GM13976 (cell line): ENCODE results near the gene CTNNBIP1.

Experiments
- DNase-seq: peaks from one replicate; pipeline ENCODE4 v3.0.0; 2012; ENCODE audit warnings: low spot score
- in situ Hi-C: fragments of 300-500 bp; cut with MboI; formaldehyde crosslinking; loops from one replicate; pipeline ENCODE4 v1.12.0; 2022; ENCODE audit warnings: low sequenced_read_pairs, mixed read lengths, inconsistent platforms; ENCODE audit not compliant: unreplicated experiment
- TF ChIP-seq, protein P1 (sequence below): IDR thresholded peaks from 2 replicates; pipeline ENCODE4 v1.5.1; 2012; ENCODE audit warnings: borderline replicate concordance, mild to moderate bottlenecking; ENCODE audit not compliant: insufficient read depth; ENCODE audit errors: extremely low read depth, missing control alignments, control extremely low read depth

CTNNBIP1 gene

DNA sequence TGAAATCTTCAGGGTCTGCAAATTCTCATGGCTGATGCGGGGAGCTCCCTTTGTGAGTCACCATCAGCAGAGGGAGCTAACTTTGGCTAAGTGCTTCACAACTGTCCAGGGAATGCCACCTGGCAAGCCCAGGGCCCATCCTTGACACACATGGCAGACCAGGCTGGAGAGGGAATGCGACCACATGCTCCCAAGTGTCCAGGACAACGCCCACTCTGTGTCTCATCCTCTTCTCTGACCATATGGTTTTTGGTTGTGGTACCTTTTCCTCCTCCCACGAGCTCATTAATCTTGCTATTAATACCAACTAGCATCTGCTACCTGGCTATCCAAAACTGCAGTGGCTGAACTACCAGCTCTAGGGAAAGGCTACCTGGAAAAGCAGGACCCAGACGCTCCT lies 49.2 kb downstream of the CTNNBIP1 start:
- no peak for DNase-seq
- in situ Hi-C loops = loop anchor here (10.0 to 25.0 kb wide), 2 partner anchors 76 to 249 kb away; no protein-coding TSS in a partner anchor
- TF ChIP-seq, protein P1, sequence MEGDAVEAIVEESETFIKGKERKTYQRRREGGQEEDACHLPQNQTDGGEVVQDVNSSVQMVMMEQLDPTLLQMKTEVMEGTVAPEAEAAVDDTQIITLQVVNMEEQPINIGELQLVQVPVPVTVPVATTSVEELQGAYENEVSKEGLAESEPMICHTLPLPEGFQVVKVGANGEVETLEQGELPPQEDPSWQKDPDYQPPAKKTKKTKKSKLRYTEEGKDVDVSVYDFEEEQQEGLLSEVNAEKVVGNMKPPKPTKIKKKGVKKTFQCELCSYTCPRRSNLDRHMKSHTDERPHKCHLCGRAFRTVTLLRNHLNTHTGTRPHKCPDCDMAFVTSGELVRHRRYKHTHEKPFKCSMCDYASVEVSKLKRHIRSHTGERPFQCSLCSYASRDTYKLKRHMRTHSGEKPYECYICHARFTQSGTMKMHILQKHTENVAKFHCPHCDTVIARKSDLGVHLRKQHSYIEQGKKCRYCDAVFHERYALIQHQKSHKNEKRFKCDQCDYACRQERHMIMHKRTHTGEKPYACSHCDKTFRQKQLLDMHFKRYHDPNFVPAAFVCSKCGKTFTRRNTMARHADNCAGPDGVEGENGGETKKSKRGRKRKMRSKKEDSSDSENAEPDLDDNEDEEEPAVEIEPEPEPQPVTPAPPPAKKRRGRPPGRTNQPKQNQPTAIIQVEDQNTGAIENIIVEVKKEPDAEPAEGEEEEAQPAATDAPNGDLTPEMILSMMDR = no peak

DNA sequence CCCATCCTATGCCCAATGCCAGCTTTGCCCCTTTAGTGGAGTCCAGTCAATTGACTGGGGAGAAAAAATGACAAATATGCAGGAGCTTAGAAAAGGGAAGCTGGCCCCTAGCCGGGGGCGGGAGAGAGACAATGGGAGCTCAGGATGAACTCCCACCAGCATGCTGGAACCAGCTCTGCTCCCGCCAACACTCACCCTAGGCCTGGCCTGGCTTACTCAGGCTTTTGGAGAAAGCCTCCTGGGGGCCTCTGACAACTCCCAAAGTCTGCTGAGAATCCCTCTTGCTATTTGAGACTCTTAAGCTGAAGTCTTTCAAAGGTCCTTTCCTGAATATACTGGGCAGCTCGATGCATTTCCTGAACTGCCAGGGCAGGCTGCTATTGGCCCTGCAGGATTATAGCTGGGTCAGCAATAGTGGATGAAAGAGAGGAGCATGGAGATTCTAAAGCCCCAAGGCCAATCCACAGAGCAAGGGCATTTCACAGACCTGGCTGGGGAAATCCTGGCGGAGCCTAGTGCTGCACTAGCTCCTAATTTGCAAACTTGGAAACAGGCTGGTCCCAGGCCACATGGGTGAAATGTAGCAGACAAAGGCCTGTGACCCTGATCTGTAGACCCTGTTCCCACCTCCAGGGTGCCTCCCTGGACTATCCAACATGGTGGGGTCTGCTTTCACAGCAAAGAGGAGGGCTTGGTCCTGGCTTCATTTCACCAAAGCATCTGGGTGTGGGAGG lies 50.6 kb downstream of the CTNNBIP1 start:
- no peak for DNase-seq
- in situ Hi-C loops = loop anchor here (10.0 to 25.0 kb wide), 2 partner anchors 75 to 247 kb away; no protein-coding TSS in a partner anchor
- TF ChIP-seq, protein P1 = no peak

DNA sequence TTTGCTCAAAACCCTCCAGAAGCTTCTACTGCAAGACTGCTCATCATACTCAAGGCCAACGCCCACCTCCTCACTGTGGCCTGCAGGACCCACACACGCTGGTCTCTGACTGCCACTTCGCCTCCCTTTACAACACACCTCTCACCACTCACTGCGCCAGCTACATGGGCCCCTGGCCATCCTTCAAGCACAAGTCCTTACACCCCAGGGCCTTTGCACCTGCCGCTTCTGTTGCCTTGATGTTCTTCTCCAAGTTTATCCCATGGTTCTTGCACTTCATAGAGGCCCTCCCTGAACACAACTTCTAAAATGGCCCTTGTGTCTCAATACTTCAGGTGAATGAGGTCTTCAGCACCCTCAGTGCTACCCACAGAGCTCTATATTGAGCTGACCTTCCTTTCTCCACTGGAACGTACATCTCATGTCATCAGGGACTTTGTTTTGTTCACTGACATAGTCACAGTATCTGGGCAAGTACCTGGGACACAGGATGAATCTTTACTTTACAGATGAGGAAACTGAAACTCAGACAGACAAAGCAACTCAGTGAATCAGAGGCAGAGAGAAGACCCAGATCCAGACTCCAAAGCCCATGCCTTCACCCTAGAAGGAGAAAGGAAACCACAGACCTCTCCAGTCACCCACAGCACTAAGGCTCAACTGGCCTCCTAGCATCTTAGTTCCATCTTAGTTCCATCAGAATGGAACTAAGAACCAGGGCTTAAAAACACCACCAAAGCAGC lies 51.6 kb downstream of the CTNNBIP1 start:
- in situ Hi-C loops = loop anchor here (25.0 kb wide), 1 partner anchor 246 kb away; no protein-coding TSS in a partner anchor
- no peak for DNase-seq
- TF ChIP-seq, protein P1 = no peak

DNA sequence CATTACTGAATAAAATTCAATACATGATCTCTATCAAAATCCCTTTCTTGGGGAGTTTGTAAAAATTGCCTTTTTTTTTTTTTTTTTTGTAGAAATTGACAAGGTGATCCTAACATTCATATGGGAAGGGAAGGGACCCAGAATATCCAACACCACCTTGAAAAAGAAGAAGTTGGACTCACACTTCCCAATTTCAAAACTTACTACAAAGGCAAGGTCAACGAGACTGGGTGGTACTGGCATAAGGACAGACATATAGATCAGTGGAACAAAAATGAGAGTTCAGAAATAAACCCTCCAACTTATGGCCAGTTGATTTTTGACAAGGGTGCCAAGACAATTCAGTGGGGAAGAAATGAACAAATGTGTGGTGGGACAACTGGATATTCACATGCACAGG lies 54.9 kb downstream of the CTNNBIP1 start:
- in situ Hi-C loops = loop anchor here (25.0 kb wide), 1 partner anchor 243 kb away; no protein-coding TSS in a partner anchor
- TF ChIP-seq, protein P1 = no peak
- DNase-seq = no peak

DNA sequence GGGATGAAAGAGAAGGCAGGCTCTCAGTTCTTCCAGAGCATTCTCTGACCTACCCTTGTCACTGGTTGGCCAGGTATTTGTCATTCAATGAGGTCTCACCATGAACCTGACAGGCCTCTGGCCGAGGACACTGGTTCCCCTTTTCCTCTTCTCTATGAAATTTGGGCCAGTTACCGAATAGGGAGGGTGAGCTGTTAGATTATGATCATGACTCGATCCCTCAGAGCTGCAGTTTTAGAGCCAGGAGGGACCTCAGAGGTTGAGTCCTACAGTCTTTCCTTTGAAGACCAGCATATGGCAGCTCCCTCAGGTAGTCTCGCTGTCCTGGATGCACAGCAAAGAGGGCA lies 56.8 kb downstream of the CTNNBIP1 start:
- in situ Hi-C loops = loop anchor here (25.0 kb wide), 1 partner anchor 241 kb away; no protein-coding TSS in a partner anchor
- TF ChIP-seq, protein P1 = no peak

DNA sequence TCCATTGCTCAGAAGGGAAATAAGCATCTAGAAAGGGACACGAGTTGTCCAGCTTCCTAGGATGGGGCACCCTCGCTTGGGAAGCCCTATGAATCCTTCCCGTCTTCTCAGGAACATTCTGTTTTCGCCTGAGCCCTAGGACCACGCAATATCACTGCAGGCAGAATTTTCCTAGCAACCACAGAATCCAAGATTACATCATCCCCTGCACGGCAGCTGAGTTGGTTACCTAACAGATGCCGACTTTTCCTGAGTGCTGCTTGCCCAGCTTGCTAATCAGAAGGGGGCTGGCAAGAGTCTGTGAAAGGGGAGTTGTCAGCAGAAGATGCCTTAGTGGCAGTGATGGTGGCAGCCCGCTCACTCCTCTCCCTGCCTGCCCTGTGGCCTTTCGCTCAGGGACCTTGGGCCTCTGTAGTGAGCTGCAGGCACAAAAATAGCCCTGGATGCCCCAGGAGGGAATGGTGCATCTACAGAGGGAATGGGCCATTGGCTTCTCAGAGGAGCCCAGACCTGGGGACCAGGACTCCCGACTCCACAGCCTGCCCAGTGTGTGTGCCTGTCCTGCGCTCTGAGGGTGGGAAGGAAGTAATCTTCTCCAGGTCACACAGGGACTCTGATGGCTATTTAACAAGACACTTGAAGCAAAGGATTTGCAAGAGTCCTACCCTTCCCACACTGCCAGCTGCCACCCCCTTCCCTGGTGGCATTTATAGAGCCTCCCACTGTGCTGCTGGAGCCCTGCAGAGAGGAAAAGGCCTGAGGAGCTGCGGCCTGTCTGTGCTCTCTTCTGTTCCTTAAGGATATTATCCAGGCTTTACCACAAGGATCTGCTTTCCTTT lies 57.4 kb downstream of the CTNNBIP1 start:
- in situ Hi-C loops = loop anchor here (25.0 kb wide), 1 partner anchor 240 kb away; no protein-coding TSS in a partner anchor

More for the DNA sequence above, 56.8 kb downstream of the CTNNBIP1 start:
- no peak for DNase-seq

More for the DNA sequence above, 57.4 kb downstream of the CTNNBIP1 start:
- TF ChIP-seq, protein P1 = no peak
- DNase-seq = no peak
